NCI-H2171 (cell line): ENCODE data around the gene MATN3.
"Not testable (repeated sequence)": the region's sequence is repeated elsewhere in the genome, so short reads cannot be mapped to it uniquely, and the experiment has no call there.

Source experiments
- DNase-seq: peaks from one replicate; lab custom pipeline; 2025; lab: John Stamatoyannopoulos, UW

Gene MATN3

GRCh38 chr2:20012282-20013125, at the start of gene MATN3:
Gene MATN3 (minus strand): TSS chr2:20012668. CDS start chr2:20012631, 37 bp downstream.
- no peak for DNase-seq

- no peak for DNase-seq
Measured at GRCh38 chr2:20061940-20062339, 49.5 kb upstream of the MATN3 start.

- no peak for DNase-seq
Measured at GRCh38 chr2:20061476-20061875, 49.0 kb upstream of the MATN3 start.

- DNase-seq = no peak
Measured at GRCh38 chr2:20060106-20060505, 47.6 kb upstream of the MATN3 start.

- DNase-seq = no peak
Measured at GRCh38 chr2:20057268-20057667, 44.8 kb upstream of the MATN3 start.

GRCh38 chr2:20054931-20055330, 42.5 kb upstream of the MATN3 start:
- no peak for DNase-seq

GRCh38 chr2:20054119-20054518, 41.7 kb upstream of the MATN3 start:
- no peak for DNase-seq

GRCh38 chr2:20052861-20053281, 40.4 kb upstream of the MATN3 start:
- peak; percentile 56 for DNase-seq

GRCh38 chr2:20052229-20052851, 39.9 kb upstream of the MATN3 start:
- DNase-seq = peak; percentile 27

- DNase-seq = peak; percentile 99
Measured at GRCh38 chr2:20051532-20052228, 39.2 kb upstream of the MATN3 start, which contains the start of gene LAPTM4A. Gene LAPTM4A (minus strand): TSS chr2:20051628. CDS start chr2:20051520, 108 bp downstream.

GRCh38 chr2:20050646-20051531, 38.4 kb upstream of the MATN3 start:
- no peak for DNase-seq

- DNase-seq = peak; percentile 98
Measured at GRCh38 chr2:20050104-20050645, 37.7 kb upstream of the MATN3 start.

GRCh38 chr2:20049637-20050036, 37.2 kb upstream of the MATN3 start:
- no peak for DNase-seq

GRCh38 chr2:20048488-20049448, 36.3 kb upstream of the MATN3 start:
- DNase-seq = no peak

GRCh38 chr2:20045712-20046292, 33.3 kb upstream of the MATN3 start:
- not testable (repeated sequence) for DNase-seq

- DNase-seq = no peak
Measured at GRCh38 chr2:20044778-20045177, 32.3 kb upstream of the MATN3 start.

GRCh38 chr2:20042531-20042930, 30.1 kb upstream of the MATN3 start:
- DNase-seq = no peak

- no peak for DNase-seq
Measured at GRCh38 chr2:20040489-20041172, 28.2 kb upstream of the MATN3 start.

- no peak for DNase-seq
Measured at GRCh38 chr2:20037660-20038059, 25.2 kb upstream of the MATN3 start.
